TTC549 (cell line): Measurements from ENCODE around the gene SEC14L6.

Source experiments
- FAIRE-seq: peaks from 2 replicates; lab custom pipeline; 2012; peaks lifted over from hg19 to GRCh38; lab: Jason Lieb, UNC

SEC14L6 gene

DNA sequence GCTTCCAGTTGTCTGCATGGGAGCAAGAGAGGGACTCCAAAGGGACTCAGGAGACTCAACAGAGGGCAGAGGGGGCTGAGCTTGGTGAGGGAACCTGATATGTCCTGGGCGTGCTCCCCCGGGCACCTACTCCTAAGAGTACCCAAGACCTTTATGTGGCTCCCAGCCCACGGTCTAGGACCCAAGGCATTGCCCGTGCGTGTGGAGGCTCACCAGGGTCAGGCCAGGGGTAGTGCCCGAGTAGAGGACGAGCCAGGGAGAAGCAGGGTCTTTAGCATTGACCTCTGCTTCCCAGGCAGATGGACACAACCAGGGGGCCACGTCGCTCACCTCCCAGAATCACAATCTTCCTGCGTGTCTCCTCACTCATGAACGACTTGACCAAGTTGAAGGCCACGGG is 54.4 kb downstream of the SEC14L6 start:
- FAIRE-seq: no peak

GRCh38 chr22:30491381-30491780 is 55.2 kb downstream of the SEC14L6 start:
- no peak for FAIRE-seq

DNA sequence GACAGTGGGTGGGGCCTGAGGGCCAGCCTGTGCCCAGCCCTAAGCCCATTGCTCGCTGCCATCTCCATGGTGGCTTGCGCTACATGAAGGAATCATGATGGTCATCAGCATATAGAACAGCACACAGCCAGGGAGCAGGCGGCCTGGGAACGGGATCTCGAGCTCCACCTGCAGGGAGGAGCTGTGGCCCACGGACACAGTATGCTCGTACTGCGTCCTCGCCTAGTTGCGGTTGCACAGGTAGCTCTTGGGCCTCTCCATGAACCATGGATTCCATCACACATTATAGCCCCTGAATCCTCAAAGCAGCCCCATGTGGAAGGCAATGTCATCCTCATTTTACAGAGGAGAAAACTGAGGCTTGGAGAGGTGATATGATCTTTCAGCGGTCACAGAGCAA is 56.1 kb downstream of the SEC14L6 start:
- FAIRE-seq: no peak

DNA sequence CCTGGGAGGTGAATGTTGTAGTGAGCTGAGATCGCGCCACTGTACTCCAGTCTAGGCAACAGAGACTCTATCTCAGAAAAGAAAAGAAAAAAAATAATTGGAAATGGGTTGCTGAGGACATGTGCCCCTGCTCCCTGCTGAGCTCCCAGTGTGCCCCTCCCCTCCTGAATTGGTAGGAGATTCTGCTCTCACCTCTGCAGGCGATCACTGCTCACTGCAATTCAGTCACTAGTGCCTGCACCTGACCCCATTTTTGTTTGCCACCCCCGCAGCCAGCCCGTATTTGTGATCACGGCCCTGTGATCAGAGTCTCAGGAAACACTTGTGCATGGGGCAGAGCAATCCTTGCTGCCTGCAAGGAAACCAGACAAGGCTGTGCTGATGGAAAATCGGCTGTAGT is 58.4 kb downstream of the SEC14L6 start:
- FAIRE-seq: no peak

DNA sequence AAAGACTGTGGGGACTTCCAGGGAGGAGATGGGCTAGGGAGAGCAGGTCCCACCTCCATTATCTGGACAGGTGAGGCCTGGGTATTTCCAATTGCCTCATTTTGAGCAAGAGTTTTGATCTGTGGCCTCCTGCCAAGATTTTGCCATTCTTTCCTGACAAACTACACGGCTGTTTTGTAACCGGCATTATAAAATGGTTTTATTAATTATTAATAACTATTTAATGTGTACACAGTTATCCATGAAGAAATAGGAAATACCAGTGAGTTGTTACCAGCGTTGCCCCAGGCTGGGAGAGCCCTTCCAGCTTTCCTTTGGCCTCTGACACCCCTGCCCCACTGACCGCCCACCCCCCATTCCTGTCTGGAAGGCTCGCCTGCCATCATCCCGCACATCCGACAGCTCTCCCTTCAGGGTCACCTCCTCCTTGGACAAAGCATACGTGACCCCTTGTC is 59.9 kb downstream of the SEC14L6 start:
- no peak for FAIRE-seq

DNA sequence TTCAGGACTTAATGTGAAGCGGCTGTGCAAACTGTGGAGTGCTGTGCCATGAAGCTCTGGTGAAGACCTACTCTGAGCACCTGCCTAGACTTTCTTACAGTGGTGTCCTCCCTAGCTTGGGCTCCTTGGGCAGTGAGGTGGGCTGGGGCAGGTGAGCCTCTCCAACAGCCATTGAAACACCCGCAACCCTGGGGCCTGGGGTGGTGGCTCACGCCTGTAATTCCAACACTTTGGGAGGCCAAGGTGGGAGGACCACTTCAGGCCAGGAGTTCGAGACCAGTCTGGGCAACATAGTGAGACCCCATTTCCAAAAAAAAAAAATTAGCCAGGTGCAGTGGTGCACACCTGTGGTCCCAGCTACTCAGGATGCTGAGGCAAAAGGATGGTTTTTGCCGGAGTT is 60.4 kb downstream of the SEC14L6 start:
- FAIRE-seq: no peak

DNA sequence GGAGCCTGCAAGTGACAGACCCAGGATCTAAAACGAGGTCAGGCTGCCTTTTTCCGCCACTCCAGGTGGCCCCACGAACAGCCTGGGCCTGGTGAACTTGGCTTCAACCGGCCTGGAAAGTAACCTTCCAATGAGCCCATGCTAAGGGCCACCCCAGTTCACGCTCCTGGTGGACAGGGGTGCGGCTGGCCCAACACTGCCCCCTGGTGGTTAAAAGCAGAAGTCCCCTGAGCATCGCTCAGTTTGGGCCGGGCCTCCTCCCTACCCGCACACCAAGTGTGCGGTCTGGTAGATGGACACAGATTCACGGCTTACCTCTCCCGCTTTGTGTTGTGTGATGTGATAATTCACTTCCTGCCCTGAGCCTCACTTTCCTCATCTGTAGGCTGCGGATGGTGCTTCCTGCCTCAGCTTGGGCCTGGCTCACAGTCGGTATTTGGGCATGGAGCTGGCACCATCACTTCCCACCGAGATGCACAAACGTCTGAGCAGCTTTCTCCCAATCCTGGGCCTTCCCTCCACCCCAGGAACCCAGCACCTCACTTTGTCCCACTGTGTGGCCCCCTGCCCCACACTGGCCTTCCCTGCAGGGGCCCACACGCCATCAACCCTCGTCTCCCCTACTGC is 61.1 kb downstream of the SEC14L6 start:
- FAIRE-seq: no peak

DNA sequence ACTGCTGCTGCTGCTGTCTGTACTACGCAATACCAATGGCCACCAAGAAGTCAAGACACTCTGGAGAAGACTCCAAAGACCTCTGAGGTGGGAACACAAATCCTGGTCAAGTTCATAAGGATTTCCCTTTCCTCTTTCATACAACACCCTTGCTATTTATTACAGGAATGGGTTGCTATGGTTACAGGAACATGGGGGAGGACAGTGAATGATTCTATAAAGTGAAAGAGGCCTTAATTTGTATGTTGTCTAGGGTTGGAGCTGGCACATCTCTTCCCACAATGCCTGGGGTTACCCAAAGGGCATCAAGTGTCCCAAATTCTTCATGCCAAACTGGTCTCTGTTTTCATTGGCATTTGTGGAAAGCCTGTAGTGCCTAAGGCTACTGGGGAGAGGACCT is 63.4 kb downstream of the SEC14L6 start:
- no peak for FAIRE-seq

DNA sequence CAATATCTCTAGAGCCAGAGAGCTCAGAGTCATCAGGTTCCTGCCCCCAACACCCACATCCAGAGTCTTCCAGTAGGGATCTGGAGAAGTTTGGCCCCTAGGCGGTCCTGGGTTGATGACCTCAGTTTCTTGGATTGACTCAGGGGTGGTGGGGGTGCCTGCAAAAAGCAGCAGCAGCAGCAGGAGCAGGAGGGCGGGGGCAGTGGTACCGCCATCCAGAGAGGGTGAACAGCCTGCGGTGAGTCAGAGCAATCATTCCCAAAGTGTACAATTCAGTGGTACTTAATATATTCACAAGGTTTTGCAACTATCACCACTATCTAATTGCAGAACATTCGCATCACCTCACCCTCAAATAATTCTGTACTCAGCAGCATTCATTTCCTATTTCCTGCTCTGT is 64.8 kb downstream of the SEC14L6 start:
- FAIRE-seq: no peak

- no peak for FAIRE-seq
These were observed 66.6 kb downstream of the SEC14L6 start for GRCh38 chr22:30479981-30480380.

GRCh38 chr22:30474683-30475424 is 71.7 kb downstream of the SEC14L6 start:
- no peak for FAIRE-seq

- FAIRE-seq: no peak
These were observed 72.4 kb downstream of the SEC14L6 start for GRCh38 chr22:30474121-30474520.

- no peak for FAIRE-seq
These were observed 73.4 kb downstream of the SEC14L6 start for GRCh38 chr22:30472994-30473720.
